SK-N-SH (cell line): ENCODE measurements around the gene AGXT2. TPM values are rescaled to one million over a fixed set of nuclear protein-coding genes. Genes with fewer than 3 reads are reported as not detected.

Experiments used
- CTCF ChIA-PET: fragments of 300-600, 350-600 bp; formaldehyde crosslinking; extraction: SDS; loops from one replicate; lab custom pipeline; 2021; lab: Yijun Ruan, JAX
- POLR2A ChIA-PET: fragments of 350-600 bp; sonication (Branson Sonifier 250); formaldehyde crosslinking; extraction: SDS; loops from one replicate; lab custom pipeline; 2020; ENCODE audit warnings: antibody characterized with exemption, inconsistent platforms; lab: Yijun Ruan, JAX
- DNase-seq: peaks from one replicate; pipeline ENCODE4 v3.0.0; 2012
- H2AFZ ChIP-seq: fragments of 200-600 bp; sonication (generic); 2 replicates; pipeline ENCODE4 v1.8.1; 2016; ENCODE audit warnings: antibody characterized with exemption, mild to moderate bottlenecking, low read depth
- H3F3A ChIP-seq: fragments of 200-600 bp; sonication (generic); replicated peaks from 2 replicates; pipeline ENCODE3; 2016; ENCODE audit warnings: antibody characterized with exemption, mild to moderate bottlenecking; ENCODE audit not compliant: insufficient read depth
- H3K27ac ChIP-seq, 2 experiments: fragments of 200-500 bp in 1 of 2; fragments of 200-600 bp in 1 of 2; sonication (Bioruptor generic) in 1 of 2; sonication (generic), shearing (Covaris generic) in 1 of 2; 2 replicates each; pipeline versions ENCODE4 v1.5.1 to v1.6.1; 2014 to 2016; ENCODE audit warnings: low read depth in 2 of 2, inconsistent platforms in 1 of 2, low read length in 1 of 2, mild to moderate bottlenecking in 1 of 2, mixed read lengths in 1 of 2
- H3K27me3 ChIP-seq: fragments of 200-600 bp; sonication (generic), shearing (Covaris generic); 2 replicates; pipeline ENCODE4 v1.6.1; 2016; ENCODE audit warnings: mixed run types; ENCODE audit not compliant: insufficient read depth
- H3K36me3 ChIP-seq, 2 experiments: fragments of 200-500 bp in 1 of 2; fragments of 200-600 bp in 1 of 2; sonication (Bioruptor generic) in 1 of 2; sonication (generic) in 1 of 2; replicated peaks in 1 of 2; 2 replicates each; pipeline versions ENCODE3 to v1.5.1; 2014 to 2016; ENCODE audit warnings: low read length in 1 of 2, mild to moderate bottlenecking in 1 of 2; ENCODE audit not compliant: insufficient read depth in 2 of 2, control insufficient read depth in 1 of 2
- H3K4me1 ChIP-seq, 2 experiments: fragments of 200-500 bp in 1 of 2; fragments of 200-600 bp in 1 of 2; sonication (Bioruptor generic) in 1 of 2; sonication (generic), shearing (Covaris generic) in 1 of 2; 2 replicates each; pipeline versions ENCODE4 v1.5.1 to v1.6.1; 2014 to 2016; ENCODE audit warnings: low read depth in 1 of 2, low read length in 1 of 2, mixed run types in 1 of 2; ENCODE audit not compliant: insufficient read depth in 2 of 2, control insufficient read depth in 1 of 2
- H3K4me2 ChIP-seq: fragments of 200-600 bp; sonication (generic), shearing (Covaris generic); 2 replicates; pipeline ENCODE4 v1.6.1; 2017; ENCODE audit warnings: mixed run types
- H3K4me3 ChIP-seq, 2 experiments: fragments of 200-500 bp in 1 of 2; fragments of 200-600 bp in 1 of 2; sonication (Bioruptor generic) in 1 of 2; sonication (generic), shearing (Covaris generic) in 1 of 2; 2 replicates each; pipeline versions ENCODE4 v1.5.1 to v1.8.1; 2014 to 2016; ENCODE audit warnings: low read depth in 2 of 2, inconsistent platforms in 1 of 2, low read length in 1 of 2, mild to moderate bottlenecking in 1 of 2, mixed read lengths in 1 of 2, moderate library complexity in 1 of 2
- H3K79me2 ChIP-seq: fragments of 200-600 bp; sonication (generic); 2 replicates; pipeline ENCODE4 v1.8.1; 2017; ENCODE audit warnings: mild to moderate bottlenecking; ENCODE audit not compliant: insufficient read depth
- H3K9ac ChIP-seq: fragments of 200-600 bp; sonication (generic); 2 replicates; pipeline ENCODE4 v1.6.1; 2017; ENCODE audit warnings: mixed run types
- H3K9me2 ChIP-seq: fragments of 200-600 bp; sonication (generic); 2 replicates; pipeline ENCODE4 v1.6.1; 2017; ENCODE audit warnings: mixed run types
- H3K9me3 ChIP-seq: fragments of 200-600 bp; sonication (generic); 2 replicates; pipeline ENCODE4 v1.6.1; 2017; ENCODE audit warnings: mixed run types, mild to moderate bottlenecking, moderate library complexity
- H4K20me1 ChIP-seq: fragments of 200-600 bp; sonication (generic); 2 replicates; pipeline ENCODE4 v1.6.1; 2017; ENCODE audit warnings: mild to moderate bottlenecking, mixed run types; ENCODE audit not compliant: insufficient read depth
- ELF1 ChIP-seq: IDR thresholded peaks from 2 replicates; pipeline ENCODE4 v1.4.0; 2012
- GABPA ChIP-seq: IDR thresholded peaks from 2 replicates; pipeline ENCODE4 v1.4.0; 2012; ENCODE audit warnings: low read depth, mild to moderate bottlenecking
- GATA2 ChIP-seq: sonication (generic); formaldehyde crosslinking; IDR thresholded peaks from 2 replicates; pipeline ENCODE4 v1.5.0; 2020; ENCODE audit warnings: mild to moderate bottlenecking, missing genetic modification reagents
- JUND ChIP-seq: IDR thresholded peaks from 2 replicates; pipeline ENCODE4 v1.4.0; 2012
- MXI1 ChIP-seq: IDR thresholded peaks from 2 replicates; pipeline ENCODE4 v1.6.1; 2012; ENCODE audit warnings: mild to moderate bottlenecking, low read depth, low read length, improper control_type of control experiment
- NFIC ChIP-seq: IDR thresholded peaks from 2 replicates; pipeline ENCODE4 v1.4.0; 2012; ENCODE audit warnings: borderline replicate concordance
- POLR2AphosphoS5 ChIP-seq: IDR thresholded peaks from 2 replicates; pipeline ENCODE4 v1.6.1; 2012; ENCODE audit warnings: low read depth, low read length
- RCOR1 ChIP-seq: fragments of 150-350 bp; IDR thresholded peaks from 2 replicates; pipeline ENCODE4 v1.6.1; 2017; ENCODE audit warnings: antibody characterized with exemption, low read length
- RFX5 ChIP-seq: IDR thresholded peaks from 2 replicates; pipeline ENCODE4 v1.6.1; 2012; ENCODE audit warnings: mild to moderate bottlenecking, improper control_type of control experiment, low read length
- TEAD4 ChIP-seq: IDR thresholded peaks from 2 replicates; pipeline ENCODE4 v1.4.0; 2012; ENCODE audit warnings: mild to moderate bottlenecking, borderline replicate concordance; ENCODE audit not compliant: insufficient read depth
- YY1 ChIP-seq: IDR thresholded peaks from 2 replicates; pipeline ENCODE4 v1.4.0; 2012; ENCODE audit warnings: low read depth, mild to moderate bottlenecking
- WGBS: methylation state at CpG from one replicate; pipeline ENCODE4 v1.1.6; 2017; ENCODE audit warnings: low lambda C conversion rate; 5-methylcytosine and 5-hydroxymethylcytosine counted together
- polyA plus RNA-seq, 3 experiments: library from polyadenylated mRNA; depleted of rRNA; stranded (reverse); fragments of >200 nt; gene quantifications; 2 replicates each; pipeline ENCODE4 v1.2.3, GENCODE V29; 2012
- TF ChIP-seq, protein P1 (sequence below): fragments of 150-350 bp; IDR thresholded peaks from 2 replicates; pipeline ENCODE4 v1.6.1; 2016; ENCODE audit warnings: mild to moderate bottlenecking, low read depth, low read length
- TF ChIP-seq, protein P2 (sequence below): IDR thresholded peaks from 2 replicates; pipeline ENCODE4 v1.4.0; 2012; ENCODE audit warnings: low read depth

Gene AGXT2
- polyA plus RNA-seq, 1 of the 3 experiments (the other 2 are of a cell fraction), result not detected

DNA sequence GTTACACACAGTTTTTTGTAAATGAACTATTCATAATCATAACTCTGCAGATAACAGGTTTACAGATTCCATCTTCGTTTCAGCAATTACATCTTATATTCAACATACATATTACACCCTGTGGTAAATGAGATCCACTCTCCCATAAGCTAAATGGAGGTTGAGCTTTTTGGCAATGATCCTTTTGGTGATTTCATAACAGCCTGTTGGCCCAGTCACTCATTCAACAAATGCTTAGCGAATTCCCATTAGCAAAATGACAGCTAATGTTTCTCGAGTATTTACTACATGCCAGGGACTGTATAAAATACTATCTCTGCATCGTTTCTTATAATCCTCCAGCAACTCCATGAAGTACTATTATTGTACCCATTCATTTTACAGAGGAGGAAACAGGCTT, 25.4 kb upstream of the AGXT2 start:
- Histone ChIP-seq H3K36me3 (no peaks in the 10 kb centered on the region), H3K4me3 (no peak overlapping the region), H3K9me2 (no peaks in the 10 kb centered on the region), H3K27ac (no peak overlapping the region), H2AFZ (no peak overlapping the region), H3K9ac (no peak overlapping the region), H3K79me2 (no peaks in the 10 kb centered on the region), H3F3A (no peaks in the 10 kb centered on the region), H3K4me1 (no peaks in the 10 kb centered on the region), H4K20me1 (no peaks in the 10 kb centered on the region), H3K4me2 (no peak overlapping the region), H3K27me3 (no peaks in the 10 kb centered on the region), H3K9me3 (no peaks in the 10 kb centered on the region)
- WGBS, result 11% methylated on average over 4 of the region's 4 CpGs
- ChIA-PET POLR2A (no interaction called here), CTCF (interaction anchor here (0.7 to 1.4 kb wide), 2 partner anchors 854 to 1195 kb away, joined by 3 to 6 read pairs; no protein-coding TSS in a partner anchor)
- TF ChIP-seq YY1 (no peak), GABPA (no peak), TEAD4 (no peak), JUND (no peak), POLR2AphosphoS5 (no peak)
- no peak for DNase-seq

DNA sequence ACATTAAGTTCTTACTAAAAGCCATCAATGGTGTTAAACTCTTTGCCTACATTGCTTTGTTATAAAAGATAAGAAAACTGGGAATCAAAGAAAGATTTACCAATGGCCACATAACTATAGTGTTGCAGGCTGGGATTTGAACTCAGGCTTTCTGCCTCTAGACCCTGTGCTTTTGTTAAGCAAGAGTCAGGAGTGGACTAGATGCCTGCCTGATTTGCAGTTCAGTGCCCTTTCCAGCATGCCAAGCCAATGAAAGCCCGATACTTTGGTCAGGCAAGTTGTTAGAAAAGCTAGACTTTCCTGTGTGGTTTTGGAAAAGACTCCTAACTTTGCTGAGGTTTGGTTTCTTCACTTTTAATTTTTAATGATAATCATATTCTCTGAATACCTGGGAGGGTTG, 21.4 kb upstream of the AGXT2 start:
- TF ChIP-seq, protein P1, sequence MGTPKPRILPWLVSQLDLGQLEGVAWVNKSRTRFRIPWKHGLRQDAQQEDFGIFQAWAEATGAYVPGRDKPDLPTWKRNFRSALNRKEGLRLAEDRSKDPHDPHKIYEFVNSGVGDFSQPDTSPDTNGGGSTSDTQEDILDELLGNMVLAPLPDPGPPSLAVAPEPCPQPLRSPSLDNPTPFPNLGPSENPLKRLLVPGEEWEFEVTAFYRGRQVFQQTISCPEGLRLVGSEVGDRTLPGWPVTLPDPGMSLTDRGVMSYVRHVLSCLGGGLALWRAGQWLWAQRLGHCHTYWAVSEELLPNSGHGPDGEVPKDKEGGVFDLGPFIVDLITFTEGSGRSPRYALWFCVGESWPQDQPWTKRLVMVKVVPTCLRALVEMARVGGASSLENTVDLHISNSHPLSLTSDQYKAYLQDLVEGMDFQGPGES, result no peak
- TF ChIP-seq NFIC, result no peak
- no peaks in the 10 kb centered on the region for H3K36me3 ChIP-seq
- H3K4me3 ChIP-seq, result no peak overlapping the region
- CTCF ChIA-PET, result interaction anchor here (0.6 to 1.0 kb wide), 2 partner anchors 13 to 574 kb away, joined by 3 to 4 read pairs; no protein-coding TSS in a partner anchor
- no peak overlapping the region for H2AFZ ChIP-seq
- no peaks in the 10 kb centered on the region for H3F3A ChIP-seq
- POLR2A ChIA-PET, result no interaction called here
- DNase-seq, result no peak
- no peaks in the 10 kb centered on the region; a peak in 1 of 4 replicates for H3K4me1 ChIP-seq
- H3K4me2 ChIP-seq, result no peak overlapping the region
- H3K9me3 ChIP-seq, result no peaks in the 10 kb centered on the region
- H3K27me3 ChIP-seq, result no peaks in the 10 kb centered on the region
- no peak overlapping the region for H3K9ac ChIP-seq
- no peak overlapping the region for H3K27ac ChIP-seq
- no peaks in the 10 kb centered on the region for H4K20me1 ChIP-seq
- no peaks in the 10 kb centered on the region for H3K9me2 ChIP-seq
- 20% methylated on average over 1 of the region's 1 CpG for WGBS
- H3K79me2 ChIP-seq, result no peaks in the 10 kb centered on the region

DNA sequence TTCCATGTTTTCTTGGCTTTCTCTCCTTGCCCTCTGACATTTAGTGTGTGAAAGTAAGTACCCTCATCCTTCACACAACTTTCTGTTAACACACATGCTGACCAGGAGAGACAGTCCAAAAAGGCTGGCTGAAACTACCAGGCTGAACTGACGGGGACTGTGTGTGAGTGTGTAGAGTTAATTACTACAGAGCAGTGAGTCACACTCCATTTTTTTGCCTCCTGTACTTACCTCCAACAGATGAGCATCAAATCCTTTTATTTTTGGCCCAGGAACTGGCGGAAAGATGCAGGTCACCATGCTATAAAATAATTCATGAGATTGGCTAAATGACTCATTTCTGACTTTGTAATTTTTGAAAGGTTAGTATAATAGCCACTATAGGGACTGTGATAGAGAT, 20.2 kb upstream of the AGXT2 start:
- no peaks in the 10 kb centered on the region for H3K36me3 ChIP-seq
- no peaks in the 10 kb centered on the region; a peak in 1 of 4 replicates for H3K4me1 ChIP-seq
- CTCF ChIA-PET, result no interaction called here
- no peak overlapping the region for H3K4me3 ChIP-seq
- TF ChIP-seq RFX5 (no peak), GATA2 (CRISPR knock-in tag) (no peak), TEAD4 (no peak), GABPA (no peak), POLR2AphosphoS5 (no peak), RCOR1 (no peak), ELF1 (no peak), JUND (no peak), MXI1 (no peak)
- TF ChIP-seq, protein P2, sequence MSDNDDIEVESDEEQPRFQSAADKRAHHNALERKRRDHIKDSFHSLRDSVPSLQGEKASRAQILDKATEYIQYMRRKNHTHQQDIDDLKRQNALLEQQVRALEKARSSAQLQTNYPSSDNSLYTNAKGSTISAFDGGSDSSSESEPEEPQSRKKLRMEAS, result no peak
- TF ChIP-seq, protein P1, result no peak
- H4K20me1 ChIP-seq, result no peaks in the 10 kb centered on the region
- no peaks in the 10 kb centered on the region for H3F3A ChIP-seq
- H3K79me2 ChIP-seq, result no peaks in the 10 kb centered on the region
- no peak overlapping the region for H3K9ac ChIP-seq
- no peak overlapping the region for H2AFZ ChIP-seq
- no peak overlapping the region for H3K4me2 ChIP-seq
- POLR2A ChIA-PET, result no interaction called here
- H3K9me3 ChIP-seq, result no peaks in the 10 kb centered on the region
- no peaks in the 10 kb centered on the region for H3K9me2 ChIP-seq
- 19% methylated on average over 2 of the region's 2 CpGs for WGBS
- H3K27ac ChIP-seq, result no peak overlapping the region
- peaks cover 3% of the 10 kb centered on the region; the same call in 1 of the 2 replicates for H3K27me3 ChIP-seq
- DNase-seq, result no peak
